ENCODE results near the gene ITPKC.

ITPKC gene

GRCh38 chr19:40690693-40691420 is 26.1 kb upstream of the ITPKC start:
- Histone ChIP-seq H3K9ac (ENCODE audit: low read depth, low read length) (peak overlapping the region; percentile 84), H3K4me3 (ENCODE audit: low read length) (peak overlapping the region; percentile 73), H3K27ac (ENCODE audit: low read depth, low read length) (peak overlapping the region; percentile 93), H3K9me3 (ENCODE audit: insufficient read depth, low read depth, low read length) (no peaks in the 10 kb centered on the region), H3K27me3 (ENCODE audit: insufficient read depth, low read length) (no peaks in the 10 kb centered on the region), H3K4me1 (ENCODE audit: insufficient read depth, low read length) (peaks cover 5% of the 10 kb centered on the region; the same call in 1 of the 2 replicates), H3K36me3 (ENCODE audit: insufficient read depth, low read length) (peaks cover 18% of the 10 kb centered on the region)
- WGBS, result 1% methylated on average over 53 of the region's 56 CpGs

- peak overlapping the region; percentile 73 for H3K4me3 ChIP-seq (ENCODE audit: low read length)
- 72% methylated on average over 19 of the region's 24 CpGs for WGBS
These were observed 25.3 kb upstream of the ITPKC start for GRCh38 chr19:40691421-40692211.

GRCh38 chr19:40692212-40692551 is 24.7 kb upstream of the ITPKC start:
- Histone ChIP-seq H3K36me3 (ENCODE audit: insufficient read depth, low read length) (peaks cover 18% of the 10 kb centered on the region), H3K27ac (ENCODE audit: low read depth, low read length) (no peak overlapping the region)
- WGBS, result 88% methylated on average over 14 of the region's 14 CpGs

More at GRCh38 chr19:40691421-40692211, 25.3 kb upstream of the ITPKC start:
- H3K9ac ChIP-seq (ENCODE audit: low read depth, low read length), result peak overlapping the region; percentile 84
- H3K9me3 ChIP-seq (ENCODE audit: insufficient read depth, low read depth, low read length), result no peaks in the 10 kb centered on the region
- no peaks in the 10 kb centered on the region for H3K27me3 ChIP-seq (ENCODE audit: insufficient read depth, low read length)
- H3K27ac ChIP-seq (ENCODE audit: low read depth, low read length), result peak overlapping the region; percentile 93
- H3K4me1 ChIP-seq (ENCODE audit: insufficient read depth, low read length), result peaks cover 5% of the 10 kb centered on the region; the same call in 1 of the 2 replicates
- H3K36me3 ChIP-seq (ENCODE audit: insufficient read depth, low read length), result peaks cover 16% of the 10 kb centered on the region

GRCh38 chr19:40693150-40693788 is 23.6 kb upstream of the ITPKC start:
- Histone ChIP-seq H3K4me1 (ENCODE audit: insufficient read depth, low read length) (peaks cover 5% of the 10 kb centered on the region; the same call in 1 of the 2 replicates), H3K27me3 (ENCODE audit: insufficient read depth, low read length) (no peaks in the 10 kb centered on the region), H3K27ac (ENCODE audit: low read depth, low read length) (no peak overlapping the region), H3K9ac (ENCODE audit: low read depth, low read length) (no peak overlapping the region), H3K4me3 (ENCODE audit: low read length) (no peak overlapping the region), H3K36me3 (ENCODE audit: insufficient read depth, low read length) (peaks cover 18% of the 10 kb centered on the region), H3K9me3 (ENCODE audit: insufficient read depth, low read depth, low read length) (no peaks in the 10 kb centered on the region)
- 92% methylated on average over 11 of the region's 11 CpGs for WGBS

More at GRCh38 chr19:40692212-40692551, 24.7 kb upstream of the ITPKC start:
- Histone ChIP-seq H3K9ac (ENCODE audit: low read depth, low read length) (no peak overlapping the region; the same call in 1 of the 2 replicates), H3K9me3 (ENCODE audit: insufficient read depth, low read depth, low read length) (no peaks in the 10 kb centered on the region), H3K4me3 (ENCODE audit: low read length) (no peak overlapping the region), H3K4me1 (ENCODE audit: insufficient read depth, low read length) (peaks cover 5% of the 10 kb centered on the region; the same call in 1 of the 2 replicates), H3K27me3 (ENCODE audit: insufficient read depth, low read length) (no peaks in the 10 kb centered on the region)

GRCh38 chr19:40693896-40694295 is 23.0 kb upstream of the ITPKC start:
- Histone ChIP-seq H3K9ac (ENCODE audit: low read depth, low read length) (no peak overlapping the region), H3K36me3 (ENCODE audit: insufficient read depth, low read length) (peaks cover 18% of the 10 kb centered on the region), H3K4me3 (ENCODE audit: low read length) (no peak overlapping the region), H3K27ac (ENCODE audit: low read depth, low read length) (no peak overlapping the region), H3K27me3 (ENCODE audit: insufficient read depth, low read length) (no peaks in the 10 kb centered on the region), H3K4me1 (ENCODE audit: insufficient read depth, low read length) (peaks cover 5% of the 10 kb centered on the region; the same call in 1 of the 2 replicates), H3K9me3 (ENCODE audit: insufficient read depth, low read depth, low read length) (no peaks in the 10 kb centered on the region)
- WGBS, result 91% methylated on average over 3 of the region's 4 CpGs

GRCh38 chr19:40695881-40696280 is 21.0 kb upstream of the ITPKC start:
- no peak overlapping the region for H3K4me3 ChIP-seq (ENCODE audit: low read length)
- no peaks in the 10 kb centered on the region for H3K27me3 ChIP-seq (ENCODE audit: insufficient read depth, low read length)
- peaks cover 33% of the 10 kb centered on the region for H3K36me3 ChIP-seq (ENCODE audit: insufficient read depth, low read length)
- peaks cover 5% of the 10 kb centered on the region; the same call in 1 of the 2 replicates for H3K4me1 ChIP-seq (ENCODE audit: insufficient read depth, low read length)
- H3K9me3 ChIP-seq (ENCODE audit: insufficient read depth, low read depth, low read length), result no peaks in the 10 kb centered on the region
- H3K9ac ChIP-seq (ENCODE audit: low read depth, low read length), result no peak overlapping the region
- H3K27ac ChIP-seq (ENCODE audit: low read depth, low read length), result no peak overlapping the region
- 99% methylated on average over 5 of the region's 5 CpGs for WGBS

GRCh38 chr19:40697007-40697406 is 19.9 kb upstream of the ITPKC start:
- no peak overlapping the region for H3K4me3 ChIP-seq (ENCODE audit: low read length)
- H3K27ac ChIP-seq (ENCODE audit: low read depth, low read length), result no peak overlapping the region
- 93% methylated on average over 6 of the region's 6 CpGs for WGBS
- no peaks in the 10 kb centered on the region for H3K27me3 ChIP-seq (ENCODE audit: insufficient read depth, low read length)
- 0 out of 2 replicates have a peak, but pooled peaks cover under 1% of the 10 kb centered on the region for H3K4me1 ChIP-seq (ENCODE audit: insufficient read depth, low read length)
- no peak overlapping the region for H3K9ac ChIP-seq (ENCODE audit: low read depth, low read length)
- no peaks in the 10 kb centered on the region for H3K9me3 ChIP-seq (ENCODE audit: insufficient read depth, low read depth, low read length)
- peaks cover 44% of the 10 kb centered on the region for H3K36me3 ChIP-seq (ENCODE audit: insufficient read depth, low read length)

- no peak overlapping the region for H3K27ac ChIP-seq (ENCODE audit: low read depth, low read length)
- H3K9me3 ChIP-seq (ENCODE audit: insufficient read depth, low read depth, low read length), result no peaks in the 10 kb centered on the region
- WGBS, result 95% methylated on average over 9 of the region's 9 CpGs
- peaks cover 60% of the 10 kb centered on the region for H3K36me3 ChIP-seq (ENCODE audit: insufficient read depth, low read length)
- no peaks in the 10 kb centered on the region for H3K4me1 ChIP-seq (ENCODE audit: insufficient read depth, low read length)
- H3K9ac ChIP-seq (ENCODE audit: low read depth, low read length), result no peak overlapping the region
- H3K4me3 ChIP-seq (ENCODE audit: low read length), result no peak overlapping the region
- H3K27me3 ChIP-seq (ENCODE audit: insufficient read depth, low read length), result no peaks in the 10 kb centered on the region
These were observed 16.8 kb upstream of the ITPKC start for GRCh38 chr19:40700083-40700482.

GRCh38 chr19:40701758-40702157 is 15.2 kb upstream of the ITPKC start:
- Histone ChIP-seq H3K9me3 (ENCODE audit: insufficient read depth, low read depth, low read length) (no peaks in the 10 kb centered on the region), H3K27me3 (ENCODE audit: insufficient read depth, low read length) (no peaks in the 10 kb centered on the region), H3K4me3 (ENCODE audit: low read length) (no peak overlapping the region), H3K9ac (ENCODE audit: low read depth, low read length) (no peak overlapping the region), H3K27ac (ENCODE audit: low read depth, low read length) (no peak overlapping the region), H3K4me1 (ENCODE audit: insufficient read depth, low read length) (no peaks in the 10 kb centered on the region), H3K36me3 (ENCODE audit: insufficient read depth, low read length) (peaks cover 60% of the 10 kb centered on the region)
- 97% methylated on average over 6 of the region's 6 CpGs for WGBS

GRCh38 chr19:40702337-40703012 is 14.4 kb upstream of the ITPKC start:
- Histone ChIP-seq H3K4me3 (ENCODE audit: low read length) (no peak overlapping the region), H3K36me3 (ENCODE audit: insufficient read depth, low read length) (peaks cover 62% of the 10 kb centered on the region), H3K9me3 (ENCODE audit: insufficient read depth, low read depth, low read length) (no peaks in the 10 kb centered on the region), H3K4me1 (ENCODE audit: insufficient read depth, low read length) (no peaks in the 10 kb centered on the region), H3K27ac (ENCODE audit: low read depth, low read length) (no peak overlapping the region), H3K27me3 (ENCODE audit: insufficient read depth, low read length) (no peaks in the 10 kb centered on the region), H3K9ac (ENCODE audit: low read depth, low read length) (peak overlapping the region; percentile 33)
- 66% methylated on average over 18 of the region's 18 CpGs for WGBS

Measured in HUES64 (cell line).